Ovary (tissue), 3 donors: ENCODE data around the gene MED27.

Experiments used
- POLR2A ChIP-seq: fragments of 450-650 bp; IDR thresholded peaks from one replicate; pipeline ENCODE4 v1.6.1; 2017; ENCODE audit warnings: antibody characterized with exemption, mild to moderate bottlenecking, moderate library complexity
- TF ChIP-seq, protein P1 (sequence below), 3 donors: fragments of 450-650 bp in 2 of 3; fragments of 200-600 bp in 1 of 3; IDR thresholded peaks; one replicate each; pipeline versions ENCODE4 v1.5.1 to v1.8.0; 2016 to 2022; ENCODE audit warnings: antibody characterized with exemption in 3 of 3, mild to moderate bottlenecking in 1 of 3
- donor health status: DM: no; HTN: no; CAD: no.

DNA sequence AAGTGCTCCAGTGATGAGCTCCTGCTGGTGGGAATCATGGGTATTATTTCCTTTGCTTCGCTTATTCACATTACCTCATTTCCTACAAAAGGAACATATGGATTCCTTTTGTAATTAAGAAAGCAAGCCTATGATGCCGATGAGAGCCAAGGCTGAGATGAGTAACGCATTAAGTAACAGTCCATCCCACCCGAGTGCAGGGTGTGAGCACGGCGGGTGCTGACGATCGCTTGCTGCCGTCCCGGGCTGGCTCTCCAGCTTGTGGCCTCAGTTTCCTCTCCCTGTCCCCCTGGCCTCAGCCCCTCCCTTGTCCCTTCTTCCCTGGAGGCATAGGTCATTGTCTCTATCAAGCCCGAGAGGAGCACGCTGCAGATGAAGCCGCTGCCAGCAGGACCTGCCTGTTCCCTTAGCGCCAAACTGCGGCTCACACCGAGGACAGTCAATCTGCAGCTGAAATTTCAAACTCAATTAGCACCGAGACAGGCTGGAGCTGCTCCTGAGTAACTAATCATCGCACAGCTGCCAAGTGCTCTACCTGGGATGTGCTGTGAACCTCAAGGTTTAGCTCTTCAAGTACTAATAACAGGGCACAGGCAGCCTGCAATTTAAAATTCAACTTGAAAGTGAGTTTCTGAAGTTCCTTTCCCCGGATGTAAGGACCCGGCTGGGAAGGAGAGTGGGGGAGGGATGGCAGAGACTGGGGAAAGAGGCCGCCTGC, 224.6 kb downstream of the MED27 start:
- TF ChIP-seq, protein P1, sequence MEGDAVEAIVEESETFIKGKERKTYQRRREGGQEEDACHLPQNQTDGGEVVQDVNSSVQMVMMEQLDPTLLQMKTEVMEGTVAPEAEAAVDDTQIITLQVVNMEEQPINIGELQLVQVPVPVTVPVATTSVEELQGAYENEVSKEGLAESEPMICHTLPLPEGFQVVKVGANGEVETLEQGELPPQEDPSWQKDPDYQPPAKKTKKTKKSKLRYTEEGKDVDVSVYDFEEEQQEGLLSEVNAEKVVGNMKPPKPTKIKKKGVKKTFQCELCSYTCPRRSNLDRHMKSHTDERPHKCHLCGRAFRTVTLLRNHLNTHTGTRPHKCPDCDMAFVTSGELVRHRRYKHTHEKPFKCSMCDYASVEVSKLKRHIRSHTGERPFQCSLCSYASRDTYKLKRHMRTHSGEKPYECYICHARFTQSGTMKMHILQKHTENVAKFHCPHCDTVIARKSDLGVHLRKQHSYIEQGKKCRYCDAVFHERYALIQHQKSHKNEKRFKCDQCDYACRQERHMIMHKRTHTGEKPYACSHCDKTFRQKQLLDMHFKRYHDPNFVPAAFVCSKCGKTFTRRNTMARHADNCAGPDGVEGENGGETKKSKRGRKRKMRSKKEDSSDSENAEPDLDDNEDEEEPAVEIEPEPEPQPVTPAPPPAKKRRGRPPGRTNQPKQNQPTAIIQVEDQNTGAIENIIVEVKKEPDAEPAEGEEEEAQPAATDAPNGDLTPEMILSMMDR (IDR thresholded peaks at IDR 0.05) = no peak
- TF ChIP-seq POLR2A = no peak
